DOHH2 (cell line): ENCODE data around the gene SIX2.

Experiments used
- H3F3A ChIP-seq: fragments of 200-600 bp; sonication (generic), shearing (Covaris generic); 2 replicates; pipeline ENCODE4 v1.6.0; 2016; ENCODE audit warnings: antibody characterized with exemption, mild to moderate bottlenecking; ENCODE audit not compliant: control insufficient read depth, insufficient read depth
- H3K27ac ChIP-seq: fragments of 200-600 bp; sonication (generic); 2 replicates; pipeline ENCODE4 v1.5.1; 2014; ENCODE audit warnings: low read depth, mild to moderate bottlenecking, low read length, moderate library complexity
- H3K27me3 ChIP-seq: fragments of 200-600 bp; sonication (generic); 2 replicates; pipeline ENCODE4 v1.6.1; 2014; ENCODE audit warnings: mild to moderate bottlenecking, low read length, mixed read lengths; ENCODE audit not compliant: control insufficient read depth
- H3K36me3 ChIP-seq: fragments of 200-600 bp; sonication (generic); 2 replicates; pipeline ENCODE4 v1.6.1; 2014; ENCODE audit warnings: mild to moderate bottlenecking, low read length, moderate library complexity, mixed read lengths; ENCODE audit not compliant: control insufficient read depth
- H3K4me1 ChIP-seq: fragments of 200-600 bp; sonication (generic); 2 replicates; pipeline ENCODE4 v1.6.1; 2014; ENCODE audit warnings: mild to moderate bottlenecking, low read length, mixed read lengths; ENCODE audit not compliant: control insufficient read depth
- H3K4me2 ChIP-seq: fragments of 200-600 bp; sonication (generic); 2 replicates; pipeline ENCODE4 v1.6.0; 2014; ENCODE audit warnings: mild to moderate bottlenecking, low read length, moderate library complexity
- H3K4me3 ChIP-seq: fragments of 200-600 bp; sonication (generic); 2 replicates; pipeline ENCODE4 v1.5.1; 2014; ENCODE audit warnings: mild to moderate bottlenecking, low read length, mixed read lengths
- H3K79me2 ChIP-seq: fragments of 200-600 bp; sonication (generic); 2 replicates; pipeline ENCODE4 v1.6.1; 2014; ENCODE audit warnings: mild to moderate bottlenecking, low read length, mixed read lengths; ENCODE audit not compliant: control insufficient read depth
- H3K9me2 ChIP-seq: fragments of 200-600 bp; sonication (generic); replicated peaks from 2 replicates; pipeline ENCODE4 v1.6.1; 2014; ENCODE audit warnings: mild to moderate bottlenecking, low read length, mixed read lengths; ENCODE audit not compliant: control insufficient read depth
- H3K9me3 ChIP-seq: fragments of 200-600 bp; sonication (generic); 2 replicates; pipeline ENCODE4 v1.6.1; 2014; ENCODE audit warnings: antibody characterized with exemption, low read length, mixed read lengths; ENCODE audit not compliant: control insufficient read depth, insufficient read depth
- H4K20me1 ChIP-seq: fragments of 200-600 bp; sonication (generic); 2 replicates; pipeline ENCODE4 v1.6.0; 2014; ENCODE audit warnings: low read depth, mild to moderate bottlenecking, antibody characterized with exemption, low read length, moderate library complexity; ENCODE audit not compliant: control insufficient read depth, insufficient read depth
- CTCF ChIP-seq: fragments of 200-600 bp; sonication (generic); IDR thresholded peaks from one replicate; pipeline ENCODE4 v1.5.1; 2014; ENCODE audit warnings: antibody characterized with exemption, mild to moderate bottlenecking, low read depth, low read length; ENCODE audit not compliant: poor library complexity, severe bottlenecking
- EZH2phosphoT487 ChIP-seq: fragments of 200-600 bp; sonication (generic); IDR thresholded peaks from 2 replicates; pipeline ENCODE4 v1.6.1; 2017; ENCODE audit warnings: borderline replicate concordance, mild to moderate bottlenecking, antibody characterized with exemption, low read length, moderate library complexity, mixed read lengths

SIX2 gene

DNA sequence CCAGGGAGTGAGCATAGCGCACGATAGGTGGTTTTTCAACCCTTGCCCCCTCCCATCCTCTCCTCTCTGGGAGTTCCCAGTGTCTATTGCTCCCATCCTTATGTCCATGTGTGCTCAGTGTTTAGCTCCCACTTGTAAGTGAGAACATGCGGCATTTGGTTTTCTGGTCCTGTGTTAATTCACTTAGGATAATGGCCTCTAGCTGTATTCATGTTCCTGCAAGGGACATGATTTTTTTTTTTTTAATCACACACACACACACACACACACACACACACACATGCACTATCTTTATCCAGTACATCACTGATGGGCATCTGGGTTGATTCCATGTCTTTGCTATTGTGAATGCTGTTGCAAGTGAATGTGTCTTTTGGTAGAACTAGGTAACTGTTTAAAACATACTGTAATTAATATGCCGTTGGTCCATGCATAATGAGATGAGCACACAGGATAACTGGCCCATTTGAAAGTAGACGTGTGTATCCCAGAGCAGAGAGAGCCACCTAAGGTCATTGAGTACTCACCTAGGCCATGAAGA is 43.2 kb upstream of the SIX2 start:
- Histone ChIP-seq H3K27ac (no peak overlapping the region), H3K9me2 (no peaks in the 10 kb centered on the region), H3K36me3 (no peaks in the 10 kb centered on the region), H3K9me3 (no peaks in the 10 kb centered on the region), H3K4me3 (no peak overlapping the region), H4K20me1 (no peaks in the 10 kb centered on the region), H3K4me1 (no peaks in the 10 kb centered on the region), H3F3A (no peaks in the 10 kb centered on the region), H3K27me3 (no peaks in the 10 kb centered on the region), H3K4me2 (no peak overlapping the region), H3K79me2 (no peaks in the 10 kb centered on the region)
- TF ChIP-seq EZH2phosphoT487: no peak
- TF ChIP-seq CTCF: no peak

DNA sequence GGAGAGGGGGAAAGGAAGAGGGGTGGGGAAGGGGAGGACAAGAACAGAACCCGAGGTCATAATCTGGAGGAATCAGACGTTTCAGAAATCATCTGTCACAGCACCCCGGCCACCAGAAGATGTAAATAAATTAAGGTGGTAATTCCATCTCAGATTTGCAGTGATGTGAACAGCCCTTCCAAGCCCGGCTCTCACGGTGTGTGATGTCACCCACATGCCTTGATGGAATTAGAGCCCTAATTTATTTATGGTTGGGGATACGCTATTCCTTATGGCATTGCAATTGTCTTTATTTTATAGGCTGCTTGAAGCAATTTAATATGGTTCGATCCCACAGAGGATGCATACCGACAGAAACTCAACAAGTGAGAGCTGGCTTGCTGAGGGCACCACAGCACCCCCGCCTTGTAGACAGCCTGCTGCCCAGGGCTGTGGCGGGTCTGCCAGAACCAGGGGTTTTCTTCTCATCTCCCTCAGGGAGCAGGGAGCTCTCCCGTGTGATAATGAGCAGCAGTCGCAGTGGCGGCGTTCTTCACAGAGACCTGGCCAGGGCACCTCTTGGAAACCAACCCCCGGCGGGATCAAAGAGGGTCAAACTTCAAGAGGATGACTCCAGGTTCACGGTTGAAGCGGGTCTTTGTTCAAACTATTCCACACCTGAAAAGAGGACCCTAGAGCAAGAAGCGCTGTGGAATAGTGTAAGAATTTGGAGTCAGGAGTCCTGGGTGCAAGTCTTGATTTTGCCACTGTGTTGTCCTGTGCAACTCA is 40.5 kb upstream of the SIX2 start:
- Histone ChIP-seq H3K36me3 (no peaks in the 10 kb centered on the region), H3K4me3 (no peak overlapping the region), H3K79me2 (no peaks in the 10 kb centered on the region), H3K9me3 (no peaks in the 10 kb centered on the region), H4K20me1 (no peaks in the 10 kb centered on the region), H3K27me3 (no peaks in the 10 kb centered on the region), H3K27ac (no peak overlapping the region), H3K4me2 (no peak overlapping the region), H3F3A (no peaks in the 10 kb centered on the region), H3K4me1 (no peaks in the 10 kb centered on the region), H3K9me2 (no peaks in the 10 kb centered on the region)
- TF ChIP-seq CTCF: no peak
- no peak for TF ChIP-seq EZH2phosphoT487

DNA sequence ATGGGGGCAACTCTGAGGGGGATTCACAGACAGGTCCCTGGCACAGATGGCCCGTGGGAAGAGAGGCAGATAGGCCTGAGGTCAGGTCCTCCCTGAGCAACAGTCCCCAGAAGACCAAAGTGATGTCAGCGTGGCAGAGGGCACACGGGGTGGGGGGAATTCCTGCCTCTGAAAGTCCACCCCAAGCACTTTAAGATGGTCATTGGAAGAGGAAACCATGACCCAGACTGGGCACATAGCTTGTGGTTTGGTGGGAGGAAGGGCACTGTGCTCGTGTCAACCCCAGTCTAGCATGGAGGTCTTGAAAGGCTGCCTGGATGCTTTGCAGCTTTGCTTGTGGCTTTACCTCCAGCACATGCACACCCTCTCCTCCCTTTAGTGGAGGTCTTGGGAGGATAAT is 38.0 kb upstream of the SIX2 start:
- TF ChIP-seq EZH2phosphoT487: no peak
- TF ChIP-seq CTCF: no peak
- no peaks in the 10 kb centered on the region for H4K20me1 ChIP-seq
- no peaks in the 10 kb centered on the region for H3K9me3 ChIP-seq
- no peaks in the 10 kb centered on the region for H3K36me3 ChIP-seq
- no peaks in the 10 kb centered on the region for H3K79me2 ChIP-seq
- H3K4me2 ChIP-seq: no peak overlapping the region
- no peaks in the 10 kb centered on the region for H3F3A ChIP-seq
- no peaks in the 10 kb centered on the region for H3K27me3 ChIP-seq
- no peak overlapping the region for H3K27ac ChIP-seq
- H3K9me2 ChIP-seq: no peaks in the 10 kb centered on the region
- no peaks in the 10 kb centered on the region for H3K4me1 ChIP-seq
- no peak overlapping the region for H3K4me3 ChIP-seq
